Measurements from ENCODE around the gene CPM.

Gene CPM

GRCh38 chr12:68932961-68933893 lies at the start of gene CPM:
Gene CPM, minus strand, starts transcription at chr12:68933171. Its CDS starts 334 bp downstream, at chr12:68932837.
- no peak for DNase-seq

GRCh38 chr12:68981516-68981915 lies 48.5 kb upstream of the CPM start:
- DNase-seq, result no peak

GRCh38 chr12:68980476-68981212 lies 47.7 kb upstream of the CPM start:
- no peak for DNase-seq

GRCh38 chr12:68978678-68979077 lies 45.7 kb upstream of the CPM start:
- no peak for DNase-seq

GRCh38 chr12:68977909-68978610 lies 45.1 kb upstream of the CPM start:
- DNase-seq, result no peak

- DNase-seq, result no peak
Observed at GRCh38 chr12:68977335-68977734, 44.4 kb upstream of the CPM start.

- DNase-seq, result no peak
Observed at GRCh38 chr12:68976395-68976841, 43.4 kb upstream of the CPM start.

- DNase-seq, result no peak
Observed at GRCh38 chr12:68975811-68976210, 42.8 kb upstream of the CPM start.

- DNase-seq, result no peak
Observed at GRCh38 chr12:68972595-68972994, 39.6 kb upstream of the CPM start.

- DNase-seq, result no peak
Observed at GRCh38 chr12:68971404-68971803, 38.4 kb upstream of the CPM start.

GRCh38 chr12:68970951-68971350 lies 38.0 kb upstream of the CPM start:
- no peak for DNase-seq

- no peak for DNase-seq
Observed at GRCh38 chr12:68970306-68970705, 37.3 kb upstream of the CPM start.

GRCh38 chr12:68967046-68967445 lies 34.1 kb upstream of the CPM start:
- DNase-seq, result no peak

GRCh38 chr12:68963856-68964745 lies 31.1 kb upstream of the CPM start:
- DNase-seq, result no peak

- peak; percentile 50 for DNase-seq
Observed at GRCh38 chr12:68962877-68963855, 30.2 kb upstream of the CPM start.

- no peak for DNase-seq
Observed at GRCh38 chr12:68959891-68960464, 27.0 kb upstream of the CPM start.

- DNase-seq, result no peak
Observed at GRCh38 chr12:68959143-68959858, 26.3 kb upstream of the CPM start.

GRCh38 chr12:68958322-68958721 lies 25.4 kb upstream of the CPM start:
- no peak for DNase-seq

- no peak for DNase-seq
Observed at GRCh38 chr12:68957273-68957672, 24.3 kb upstream of the CPM start.

GRCh38 chr12:68956466-68956865 lies 23.5 kb upstream of the CPM start:
- no peak for DNase-seq
